Fibroblast of lung (primary cell): ENCODE measurements around the gene VEPH1.

ENCODE experiments used
- CTCF ChIP-seq, 2 donors: IDR thresholded peaks in 1 of 2; conservative IDR thresholded peaks in 1 of 2; 1 replicate in 1 of 2; 2 replicates in 1 of 2; pipeline ENCODE4 v1.5.1; 2011 to 2012; ENCODE audit warnings: low read length in 2 of 2, control low read depth in 1 of 2, inconsistent platforms in 1 of 2, low read depth in 1 of 2, mild to moderate bottlenecking in 1 of 2
- EZH2 ChIP-seq: IDR thresholded peaks from 2 replicates; pipeline ENCODE4 v1.5.1; 2012; ENCODE audit warnings: low read length, control low read depth, mild to moderate bottlenecking; ENCODE audit errors: missing control alignments

GRCh38 chr3:157354254-157354653 lies 149.0 kb downstream of the VEPH1 start:
- TF ChIP-seq CTCF (conservative IDR thresholded peaks at IDR 0.05 in 1 of 2, IDR thresholded peaks at IDR 0.05 in 1 of 2; ENCODE audit: low read depth in 1 of 2, low read length in 2 of 2) (no peak), EZH2 (no peak)
